ENCODE measurements around the gene MGST3. TPM values are rescaled to one million over a fixed set of nuclear protein-coding genes. Genes with fewer than 3 reads are reported as not detected.

The MGST3 gene
- total and polyA plus RNA-seq, 10 donors: 47.8 to 109 (median 78.1) TPM

DNA sequence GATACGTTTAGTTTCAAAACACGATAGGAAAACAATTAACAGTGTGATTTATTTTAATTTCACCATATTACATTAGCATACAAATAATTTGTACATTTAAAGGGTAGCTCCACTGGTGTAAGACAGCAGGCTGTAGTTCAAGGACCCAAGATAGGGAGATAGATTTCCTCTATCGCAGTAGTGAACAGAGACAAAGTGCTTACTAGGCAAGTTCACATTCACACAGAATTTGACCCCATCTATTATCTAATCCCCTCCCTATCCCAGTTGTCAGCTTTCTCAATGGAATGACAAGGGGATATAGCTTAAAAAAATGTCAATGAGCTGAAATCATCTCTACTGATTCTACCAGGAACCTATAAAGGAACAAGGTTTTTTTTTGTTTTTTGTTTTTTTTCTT lies 31.2 kb downstream of the MGST3 start:
- H3K9me3 ChIP-seq: no peaks in the 10 kb centered on the region
- no peak overlapping the region for H3K27ac ChIP-seq
- intact Hi-C loops (cut with DNase I; ENCODE audit: low total_unique reads): no loop called here
- TF ChIP-seq POLR2AphosphoS5 (IDR thresholded peaks at IDR 0.05): no peak
- TF ChIP-seq, protein P1, sequence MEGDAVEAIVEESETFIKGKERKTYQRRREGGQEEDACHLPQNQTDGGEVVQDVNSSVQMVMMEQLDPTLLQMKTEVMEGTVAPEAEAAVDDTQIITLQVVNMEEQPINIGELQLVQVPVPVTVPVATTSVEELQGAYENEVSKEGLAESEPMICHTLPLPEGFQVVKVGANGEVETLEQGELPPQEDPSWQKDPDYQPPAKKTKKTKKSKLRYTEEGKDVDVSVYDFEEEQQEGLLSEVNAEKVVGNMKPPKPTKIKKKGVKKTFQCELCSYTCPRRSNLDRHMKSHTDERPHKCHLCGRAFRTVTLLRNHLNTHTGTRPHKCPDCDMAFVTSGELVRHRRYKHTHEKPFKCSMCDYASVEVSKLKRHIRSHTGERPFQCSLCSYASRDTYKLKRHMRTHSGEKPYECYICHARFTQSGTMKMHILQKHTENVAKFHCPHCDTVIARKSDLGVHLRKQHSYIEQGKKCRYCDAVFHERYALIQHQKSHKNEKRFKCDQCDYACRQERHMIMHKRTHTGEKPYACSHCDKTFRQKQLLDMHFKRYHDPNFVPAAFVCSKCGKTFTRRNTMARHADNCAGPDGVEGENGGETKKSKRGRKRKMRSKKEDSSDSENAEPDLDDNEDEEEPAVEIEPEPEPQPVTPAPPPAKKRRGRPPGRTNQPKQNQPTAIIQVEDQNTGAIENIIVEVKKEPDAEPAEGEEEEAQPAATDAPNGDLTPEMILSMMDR (IDR thresholded peaks at IDR 0.05 in 8 of 11, conservative IDR thresholded peaks at IDR 0.05 in 3 of 11): no peak
- no peak for TF ChIP-seq POLR2A (IDR thresholded peaks at IDR 0.05)
- no peak overlapping the region for H3K4me3 ChIP-seq
- H3K4me1 ChIP-seq: peaks cover 0 to 10% (median 0%) of the 10 kb centered on the region in 6 donors
- DNase-seq: no peak
- WGBS, 5 donors: 76 to 90% (median 82%) methylated on average over 3 of the region's 3 CpGs
- no peaks in the 10 kb centered on the region for H3K27me3 ChIP-seq (replicated peaks in 1 of 7)
- peaks cover 0 to 98% (median 70%) of the 10 kb centered on the region in 6 donors for H3K36me3 ChIP-seq

DNA sequence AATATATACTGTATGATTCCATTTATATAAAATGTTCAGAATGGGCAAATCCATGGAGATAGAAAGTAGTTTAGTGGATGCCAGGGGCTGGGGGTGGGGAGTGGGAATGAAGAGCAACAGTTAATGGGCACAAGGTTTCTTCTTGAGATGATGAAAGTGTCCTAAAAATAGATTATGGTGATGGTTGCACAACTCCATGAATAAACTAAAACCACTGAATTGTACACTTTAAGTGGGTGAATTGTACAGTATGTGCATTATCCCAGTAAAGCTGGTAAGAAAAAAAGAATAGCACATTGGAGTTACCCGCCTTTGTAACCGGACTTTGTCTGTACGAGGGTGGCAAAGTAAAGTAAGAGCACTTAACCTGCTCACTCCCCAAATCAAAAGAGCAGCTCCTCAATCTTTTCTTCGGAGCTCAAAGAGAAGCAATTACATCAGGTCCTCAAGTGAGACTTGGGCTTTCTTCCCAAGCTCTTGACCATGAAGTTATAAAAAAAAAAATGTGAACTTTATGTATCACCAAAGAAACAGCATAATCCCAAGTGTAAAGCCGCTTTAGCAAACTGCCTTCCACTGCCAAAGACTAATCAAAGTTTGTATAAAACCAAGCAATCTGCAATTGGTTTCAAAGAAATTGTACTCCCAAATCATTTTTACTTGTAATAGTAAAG lies 35.3 kb downstream of the MGST3 start:
- TF ChIP-seq POLR2A (IDR thresholded peaks at IDR 0.05) (no peak), POLR2AphosphoS5 (IDR thresholded peaks at IDR 0.05) (no peak)
- TF ChIP-seq, protein P1 (IDR thresholded peaks at IDR 0.05 in 8 of 11, conservative IDR thresholded peaks at IDR 0.05 in 3 of 11): no peak
- H3K27me3 ChIP-seq (replicated peaks in 1 of 7): no peaks in the 10 kb centered on the region
- peaks cover 0 to 100% (median 82%) of the 10 kb centered on the region in 6 donors for H3K36me3 ChIP-seq
- peaks cover 0 to 22% (median 0%) of the 10 kb centered on the region in 6 donors for H3K4me1 ChIP-seq
- intact Hi-C loops (cut with DNase I; ENCODE audit: low total_unique reads): no loop called here
- H3K27ac ChIP-seq: no peak overlapping the region
- no peaks in the 10 kb centered on the region for H3K9me3 ChIP-seq
- no peak for DNase-seq
- WGBS, 5 donors: 54 to 90% (median 75%) methylated on average over 5 of the region's 5 CpGs
- H3K4me3 ChIP-seq: no peak overlapping the region

GRCh38 chr1:165668184-165668583 lies 37.1 kb downstream of the MGST3 start:
- TF ChIP-seq POLR2A (IDR thresholded peaks at IDR 0.05) (no peak), POLR2AphosphoS5 (IDR thresholded peaks at IDR 0.05) (no peak)
- TF ChIP-seq, protein P1 (IDR thresholded peaks at IDR 0.05 in 8 of 11, conservative IDR thresholded peaks at IDR 0.05 in 3 of 11): no peak
- Histone ChIP-seq H3K9me3 (no peaks in the 10 kb centered on the region), H3K27me3 (replicated peaks in 1 of 7) (no peaks in the 10 kb centered on the region), H3K27ac (no peak overlapping the region), H3K4me3 (no peak overlapping the region), H3K36me3 (peaks cover 0 to 98% (median 75%) of the 10 kb centered on the region in 6 donors), H3K4me1 (peaks cover 0 to 22% (median 0%) of the 10 kb centered on the region in 6 donors)
- intact Hi-C loops (cut with DNase I; ENCODE audit: low total_unique reads): no loop called here
- WGBS, 5 donors: 95 to 97% (median 97%) methylated on average over 3 of the region's 3 CpGs
- no peak for DNase-seq

GRCh38 chr1:165671526-165671925 lies 40.5 kb downstream of the MGST3 start:
- TF ChIP-seq, protein P1 (IDR thresholded peaks at IDR 0.05 in 8 of 11, conservative IDR thresholded peaks at IDR 0.05 in 3 of 11): no peak
- no peak for TF ChIP-seq POLR2A (IDR thresholded peaks at IDR 0.05)
- no peak for TF ChIP-seq POLR2AphosphoS5 (IDR thresholded peaks at IDR 0.05)
- DNase-seq: no peak

More at GRCh38 chr1:165671526-165671925, 40.5 kb downstream of the MGST3 start:
- H3K36me3 ChIP-seq: peaks cover 0 to 98% (median 62%) of the 10 kb centered on the region in 6 donors
- no peaks in the 10 kb centered on the region for H3K9me3 ChIP-seq
- peak overlapping the region in 1 of 8 donors; percentile 9 for H3K27ac ChIP-seq
- WGBS, 5 donors: 58 to 92% (median 78%) methylated on average over 2 of the region's 2 CpGs
- no peak overlapping the region for H3K4me3 ChIP-seq
- intact Hi-C loops (cut with DNase I; ENCODE audit: low total_unique reads): no loop called here
- peaks cover 0 to 17% (median 0%) of the 10 kb centered on the region in 6 donors for H3K4me1 ChIP-seq
- H3K27me3 ChIP-seq (replicated peaks in 1 of 7): no peaks in the 10 kb centered on the region

Measured in spleen (tissue), 11 donors.